GM20431 (cell line): ENCODE measurements around the gene GDPD5.

ENCODE experiments used
- in situ Hi-C: fragments of 300-500 bp; cut with MseI, MboI; formaldehyde crosslinking; loops from one replicate; pipeline ENCODE4 v1.15.0; 2020; ENCODE audit warnings: low sequenced_read_pairs; ENCODE audit not compliant: unreplicated experiment

The GDPD5 gene

GRCh38 chr11:75560644-75561043 lies 34.9 kb upstream of the GDPD5 start:
- in situ Hi-C loops: no loop called here

- in situ Hi-C loops: no loop called here
These were observed 33.5 kb upstream of the GDPD5 start for GRCh38 chr11:75558939-75559843.

- in situ Hi-C loops: no loop called here
These were observed 32.1 kb upstream of the GDPD5 start for GRCh38 chr11:75557666-75558494.

- in situ Hi-C loops: no loop called here
These were observed 30.5 kb upstream of the GDPD5 start for GRCh38 chr11:75556275-75556674.

GRCh38 chr11:75555079-75555811 lies 29.5 kb upstream of the GDPD5 start:
- in situ Hi-C loops: no loop called here

- in situ Hi-C loops: no loop called here
These were observed 28.7 kb upstream of the GDPD5 start for GRCh38 chr11:75554258-75555022.

GRCh38 chr11:75553889-75554257 lies 28.1 kb upstream of the GDPD5 start:
- in situ Hi-C loops: no loop called here

GRCh38 chr11:75553182-75553581 lies 27.4 kb upstream of the GDPD5 start:
- in situ Hi-C loops: no loop called here

- in situ Hi-C loops: no loop called here
These were observed 23.7 kb upstream of the GDPD5 start for GRCh38 chr11:75549370-75549958.

- in situ Hi-C loops: no loop called here
These were observed 23.0 kb upstream of the GDPD5 start for GRCh38 chr11:75548595-75549272.

GRCh38 chr11:75547617-75548058 lies 21.9 kb upstream of the GDPD5 start:
- in situ Hi-C loops: no loop called here

GRCh38 chr11:75547177-75547576 lies 21.4 kb upstream of the GDPD5 start:
- in situ Hi-C loops: no loop called here

- in situ Hi-C loops: no loop called here
These were observed 18.1 kb upstream of the GDPD5 start for GRCh38 chr11:75543806-75544205.

GRCh38 chr11:75542088-75542438 lies 16.3 kb upstream of the GDPD5 start:
- in situ Hi-C loops: no loop called here

GRCh38 chr11:75541193-75542087 lies 15.7 kb upstream of the GDPD5 start:
- in situ Hi-C loops: no loop called here

GRCh38 chr11:75539459-75540334 lies 14.0 kb upstream of the GDPD5 start:
- in situ Hi-C loops: no loop called here
